Effector memory CD8-positive, alpha-beta T cell (primary cell): Measurements from ENCODE around the gene DERA.
"Not testable (repeated sequence)": the region's sequence is repeated elsewhere in the genome, so short reads cannot be mapped to it uniquely, and the experiment has no call there.

Experiments
- ATAC-seq: fragments of 150-1000 bp; cut with Tn5 transposase; replicated peaks from 2 replicates; pipeline ENCODE4 v1.10.0; 2021; ENCODE audit warnings: mild to moderate bottlenecking, moderate library complexity
- DNase-seq, 3 experiments: peaks; one replicate each; pipeline ENCODE4 v3.0.0; 2021
- H3K27ac Mint-ChIP-seq, 2 donors: one replicate each; pipeline ENCODE4 v1.8.0; 2022; ENCODE audit warnings: mild to moderate bottlenecking in 2 of 2, mixed read lengths in 2 of 2, moderate library complexity in 2 of 2
- H3K27me3 Mint-ChIP-seq, 2 donors: one replicate each; pipeline ENCODE4 v1.8.0; 2022; ENCODE audit warnings: mixed read lengths in 2 of 2
- H3K36me3 Mint-ChIP-seq: one replicate; pipeline ENCODE4 v1.8.0; 2022; ENCODE audit warnings: mild to moderate bottlenecking, moderate library complexity, mixed read lengths; ENCODE audit not compliant: insufficient read depth
- H3K4me1 Mint-ChIP-seq, 2 donors: one replicate each; pipeline ENCODE4 v1.8.0; 2022; ENCODE audit warnings: low read depth in 2 of 2, mixed read lengths in 2 of 2
- H3K4me3 Mint-ChIP-seq, 2 donors: one replicate each; pipeline ENCODE4 v1.8.0; 2022; ENCODE audit warnings: mild to moderate bottlenecking in 2 of 2, mixed read lengths in 2 of 2, moderate library complexity in 2 of 2
- H3K9me3 Mint-ChIP-seq, 2 donors: one replicate each; pipeline ENCODE4 v1.8.0; 2022; ENCODE audit warnings: mixed read lengths in 2 of 2
- total RNA-seq, 9 experiments: gene quantifications; one replicate each; lab custom pipeline; 2026; lab: John Stamatoyannopoulos, UW

DERA gene
- 2.7 to 13.2 (median 9.0) reads per million in 9 experiments for total RNA-seq

DNA sequence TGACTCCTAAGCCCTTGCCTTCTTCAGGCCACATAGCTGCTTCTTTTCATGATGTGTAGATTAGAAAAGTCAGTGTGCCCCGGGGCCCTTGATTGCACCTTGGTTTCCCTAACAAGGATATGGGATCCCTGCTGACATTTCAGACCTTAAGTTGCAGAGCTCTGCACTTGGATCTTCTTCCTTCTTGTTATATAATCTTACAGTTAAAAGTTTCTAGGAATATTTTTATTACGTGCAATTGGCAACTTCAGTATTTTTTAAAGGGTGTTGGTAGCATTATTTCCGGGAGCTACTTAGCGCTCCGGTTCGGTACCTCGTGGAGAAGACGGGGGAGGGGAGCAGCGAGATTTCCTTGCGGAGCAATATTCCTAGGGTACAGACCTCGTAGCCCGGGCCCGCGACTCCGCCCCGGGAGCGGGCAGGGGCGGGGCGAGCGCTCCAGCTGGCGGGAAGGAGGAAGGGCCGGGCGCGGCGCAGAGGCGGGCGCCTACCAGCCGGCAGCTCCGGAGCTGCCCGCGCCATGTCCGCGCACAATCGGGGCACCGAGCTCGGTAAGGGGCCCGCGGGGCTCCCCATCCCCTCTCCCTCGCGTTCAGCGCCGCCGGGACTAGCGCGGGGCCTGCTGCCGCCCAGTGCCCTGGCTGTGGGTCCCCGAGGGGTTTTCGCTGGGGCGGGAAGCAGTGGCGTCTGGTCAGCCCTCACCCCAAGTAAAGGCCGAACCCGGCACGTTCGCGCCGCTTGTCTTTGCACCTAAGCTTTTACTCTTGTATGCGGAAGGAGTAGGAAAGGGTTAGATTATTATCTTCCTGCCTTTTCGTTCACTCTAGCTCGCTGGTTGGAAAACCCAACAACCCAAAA lies at the start of gene DERA:
TSS of gene DERA (plus strand) at position 469 of the 858 bp plus-strand sequence. CDS start at position 521, 52 bp downstream.
- peak within 1 kb of the TSS; percentile 87 to 93 for H3K27ac Mint-ChIP-seq
- DNase-seq (peak; percentile 23 to 42 (median 36)), ATAC-seq (peak; percentile 92)
- H3K4me3 Mint-ChIP-seq: peak within 1 kb of the TSS; percentile 88 to 92
- H3K36me3 Mint-ChIP-seq: no peaks in the 10 kb centered on the region
- H3K9me3 Mint-ChIP-seq: no peaks in the 10 kb centered on the region
- peaks cover 7 to 12% of the 10 kb centered on the region in 2 donors for H3K4me1 Mint-ChIP-seq
- H3K27me3 Mint-ChIP-seq: no peaks in the 10 kb centered on the region

DNA sequence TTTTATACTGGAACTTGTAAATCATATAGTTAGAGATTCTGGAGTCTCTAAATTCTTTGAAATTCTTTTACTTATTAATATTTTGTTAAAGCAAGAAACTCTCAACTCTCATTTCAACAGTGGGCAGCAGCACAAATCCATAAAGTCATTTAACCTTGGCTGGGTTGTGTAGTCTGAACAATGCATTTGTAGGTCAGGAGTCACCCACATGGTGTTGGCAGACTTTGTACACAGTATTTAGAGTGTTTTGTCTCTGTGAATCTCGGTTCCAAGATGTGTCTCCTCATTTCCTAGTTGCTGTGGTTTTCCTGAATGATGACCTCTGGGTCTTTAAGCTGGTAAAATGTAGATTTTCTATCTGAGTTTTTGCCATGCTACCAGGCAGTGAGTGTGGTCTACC lies 49.7 kb upstream of the DERA start:
- Mint-ChIP-seq H3K9me3 (no peaks in the 10 kb centered on the region), H3K4me1 (peaks cover 4 to 5% of the 10 kb centered on the region in 2 donors), H3K27me3 (peaks cover 33 to 50% of the 10 kb centered on the region in 2 donors), H3K36me3 (peaks cover 2% of the 10 kb centered on the region), H3K27ac (no peak overlapping the region), H3K4me3 (no peak overlapping the region)
- no peak for DNase-seq
- ATAC-seq: no peak

GRCh38 chr12:15862840-15863239 lies 48.3 kb upstream of the DERA start:
- ATAC-seq (no peak), DNase-seq (no peak)
- H3K27me3 Mint-ChIP-seq: peaks cover 27 to 45% of the 10 kb centered on the region in 2 donors
- peaks cover 4 to 5% of the 10 kb centered on the region in 2 donors for H3K4me1 Mint-ChIP-seq
- no peak overlapping the region for H3K4me3 Mint-ChIP-seq
- no peaks in the 10 kb centered on the region for H3K36me3 Mint-ChIP-seq
- H3K27ac Mint-ChIP-seq: no peak overlapping the region
- no peaks in the 10 kb centered on the region for H3K9me3 Mint-ChIP-seq

DNA sequence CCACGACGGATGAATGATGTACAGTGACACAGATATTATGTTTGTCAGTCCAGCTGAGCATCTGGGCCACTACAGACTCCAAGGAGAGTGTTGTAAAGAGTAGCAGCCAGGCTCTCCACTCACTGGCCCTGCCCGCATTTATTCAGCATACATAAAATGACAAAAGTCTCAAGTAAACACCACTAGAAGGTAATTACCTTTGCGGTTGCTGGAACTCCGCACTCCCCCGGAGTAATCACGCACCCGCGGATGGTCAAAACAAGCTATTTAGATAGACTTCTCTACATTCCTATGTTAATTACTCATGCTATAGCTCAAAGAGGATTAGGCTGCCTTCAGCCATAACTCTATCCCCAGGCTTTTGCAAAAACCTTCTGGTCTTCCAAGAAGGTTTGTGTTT lies 47.8 kb upstream of the DERA start:
- Mint-ChIP-seq H3K4me1 (peaks cover 4 to 5% of the 10 kb centered on the region in 2 donors), H3K4me3 (no peak overlapping the region), H3K9me3 (no peaks in the 10 kb centered on the region), H3K36me3 (no peaks in the 10 kb centered on the region), H3K27me3 (peaks cover 23 to 40% of the 10 kb centered on the region in 2 donors), H3K27ac (no peak overlapping the region)
- ATAC-seq: no peak
- DNase-seq: no peak

- DNase-seq: no peak
- no peak overlapping the region for H3K4me3 Mint-ChIP-seq
- no peak overlapping the region for H3K27ac Mint-ChIP-seq
- no peak for ATAC-seq
- peaks cover 4 to 5% of the 10 kb centered on the region in 2 donors for H3K4me1 Mint-ChIP-seq
- no peaks in the 10 kb centered on the region for H3K9me3 Mint-ChIP-seq
- peaks cover 17 to 35% of the 10 kb centered on the region in 2 donors for H3K27me3 Mint-ChIP-seq
- no peaks in the 10 kb centered on the region for H3K36me3 Mint-ChIP-seq
Measured at GRCh38 chr12:15863984-15864383, 47.1 kb upstream of the DERA start.

- H3K36me3 Mint-ChIP-seq: peaks cover 2% of the 10 kb centered on the region
Measured at GRCh38 chr12:15868186-15868585, 42.9 kb upstream of the DERA start.

DNA sequence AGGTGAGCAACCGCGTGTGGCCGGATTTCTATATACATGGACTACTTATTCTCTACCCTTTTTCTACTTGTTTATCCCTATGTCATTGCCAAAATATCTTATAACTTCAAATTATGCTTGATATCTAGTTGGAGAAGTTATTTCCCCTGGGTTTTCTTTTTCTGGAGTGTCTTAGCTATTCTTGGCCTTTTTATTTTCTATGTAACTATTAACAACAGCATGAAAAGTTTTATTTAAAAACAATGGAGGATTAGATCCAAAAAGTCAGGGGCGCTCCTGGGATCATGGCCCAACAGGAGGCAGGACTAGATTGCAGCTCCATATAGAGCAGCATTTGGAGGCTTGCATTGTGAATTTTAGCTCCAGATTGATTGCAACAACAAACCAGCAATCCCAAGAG lies 37.6 kb upstream of the DERA start:
- DNase-seq: no peak
- H3K27ac Mint-ChIP-seq: no peak overlapping the region
- H3K4me3 Mint-ChIP-seq: no peak overlapping the region
- peaks cover 46 to 51% of the 10 kb centered on the region in 2 donors for H3K27me3 Mint-ChIP-seq
- H3K36me3 Mint-ChIP-seq: peaks cover 6% of the 10 kb centered on the region
- no peak for ATAC-seq
- no peaks in the 10 kb centered on the region for H3K9me3 Mint-ChIP-seq
- H3K4me1 Mint-ChIP-seq: peaks cover 0 to 2% of the 10 kb centered on the region in 2 donors

More at GRCh38 chr12:15868186-15868585, 42.9 kb upstream of the DERA start:
- DNase-seq (no peak), ATAC-seq (no peak)
- H3K4me1 Mint-ChIP-seq: peaks cover 4 to 5% of the 10 kb centered on the region in 2 donors
- no peaks in the 10 kb centered on the region for H3K9me3 Mint-ChIP-seq
- H3K4me3 Mint-ChIP-seq: no peak overlapping the region
- no peak overlapping the region for H3K27ac Mint-ChIP-seq
- H3K27me3 Mint-ChIP-seq: peaks cover 13 to 37% of the 10 kb centered on the region in 2 donors

- not testable (repeated sequence) for H3K4me1 Mint-ChIP-seq, H3K9me3 Mint-ChIP-seq, ATAC-seq, H3K4me3 Mint-ChIP-seq, H3K27ac Mint-ChIP-seq, H3K36me3 Mint-ChIP-seq, DNase-seq
- H3K27me3 Mint-ChIP-seq: peaks cover 44 to 46% of the 10 kb centered on the region in 2 donors
Measured at GRCh38 chr12:15874556-15875145, 36.5 kb upstream of the DERA start.

DNA sequence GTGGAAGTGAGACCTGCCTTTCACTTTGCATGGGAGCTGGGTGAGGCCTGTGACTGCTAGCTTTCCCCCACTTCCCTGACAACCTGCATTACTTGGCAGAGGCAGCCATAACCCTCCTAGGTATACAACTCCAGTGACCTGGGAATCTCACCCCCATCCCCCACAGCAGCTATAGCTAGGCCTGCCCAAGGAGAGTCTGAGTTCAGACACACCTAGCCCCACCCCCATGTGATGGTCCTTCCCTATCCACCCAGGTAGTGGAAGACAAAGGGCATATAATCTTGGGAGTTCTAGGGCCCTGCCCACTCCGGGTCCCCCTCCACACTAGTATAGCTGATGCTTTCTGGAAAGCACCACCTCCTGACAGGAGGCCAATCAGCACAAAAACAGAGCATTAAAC lies 35.3 kb upstream of the DERA start:
- Mint-ChIP-seq H3K27me3 (peaks cover 33 to 44% of the 10 kb centered on the region in 2 donors), H3K9me3 (no peaks in the 10 kb centered on the region), H3K36me3 (peaks cover 4% of the 10 kb centered on the region), H3K4me1 (peaks cover 0 to 5% of the 10 kb centered on the region in 2 donors), H3K27ac (no peak overlapping the region), H3K4me3 (no peak overlapping the region)
- DNase-seq: no peak
- no peak for ATAC-seq

DNA sequence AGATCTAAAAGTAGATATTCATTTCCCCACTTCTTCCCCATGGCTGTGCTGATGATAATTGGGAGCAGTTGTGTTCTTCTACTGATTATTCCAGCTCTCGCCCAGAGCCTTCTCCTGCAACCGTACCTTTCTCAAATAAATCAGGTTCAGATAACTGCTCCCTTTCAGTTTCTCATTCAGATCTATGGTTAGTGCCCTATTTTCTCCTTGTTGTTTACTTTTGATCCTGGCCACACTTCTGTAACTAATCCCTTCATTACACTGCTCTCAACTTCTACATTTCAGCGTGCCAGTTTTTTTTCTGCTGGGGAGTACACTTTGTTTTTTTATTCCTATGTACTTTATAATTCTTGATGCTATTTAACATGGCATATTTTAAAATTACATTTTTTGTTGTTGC lies 31.7 kb upstream of the DERA start:
- H3K4me1 Mint-ChIP-seq: peaks cover 19 to 25% of the 10 kb centered on the region in 2 donors
- DNase-seq: no peak
- H3K9me3 Mint-ChIP-seq: no peaks in the 10 kb centered on the region
- peaks cover 20% of the 10 kb centered on the region for H3K36me3 Mint-ChIP-seq
- ATAC-seq: no peak
- H3K4me3 Mint-ChIP-seq: no peak overlapping the region
- peaks cover 15 to 21% of the 10 kb centered on the region in 2 donors for H3K27me3 Mint-ChIP-seq
- no peak overlapping the region for H3K27ac Mint-ChIP-seq

GRCh38 chr12:15880721-15881120 lies 30.4 kb upstream of the DERA start:
- Mint-ChIP-seq H3K36me3 (peaks cover 30% of the 10 kb centered on the region), H3K4me1 (peaks cover 26 to 30% of the 10 kb centered on the region in 2 donors), H3K4me3 (peak overlapping the region; percentile 12 to 15), H3K27me3 (peaks cover 8 to 9% of the 10 kb centered on the region in 2 donors), H3K27ac (peak overlapping the region in 1 of 2 donors; percentile 3), H3K9me3 (no peaks in the 10 kb centered on the region)
- ATAC-seq: no peak
- DNase-seq: no peak

DNA sequence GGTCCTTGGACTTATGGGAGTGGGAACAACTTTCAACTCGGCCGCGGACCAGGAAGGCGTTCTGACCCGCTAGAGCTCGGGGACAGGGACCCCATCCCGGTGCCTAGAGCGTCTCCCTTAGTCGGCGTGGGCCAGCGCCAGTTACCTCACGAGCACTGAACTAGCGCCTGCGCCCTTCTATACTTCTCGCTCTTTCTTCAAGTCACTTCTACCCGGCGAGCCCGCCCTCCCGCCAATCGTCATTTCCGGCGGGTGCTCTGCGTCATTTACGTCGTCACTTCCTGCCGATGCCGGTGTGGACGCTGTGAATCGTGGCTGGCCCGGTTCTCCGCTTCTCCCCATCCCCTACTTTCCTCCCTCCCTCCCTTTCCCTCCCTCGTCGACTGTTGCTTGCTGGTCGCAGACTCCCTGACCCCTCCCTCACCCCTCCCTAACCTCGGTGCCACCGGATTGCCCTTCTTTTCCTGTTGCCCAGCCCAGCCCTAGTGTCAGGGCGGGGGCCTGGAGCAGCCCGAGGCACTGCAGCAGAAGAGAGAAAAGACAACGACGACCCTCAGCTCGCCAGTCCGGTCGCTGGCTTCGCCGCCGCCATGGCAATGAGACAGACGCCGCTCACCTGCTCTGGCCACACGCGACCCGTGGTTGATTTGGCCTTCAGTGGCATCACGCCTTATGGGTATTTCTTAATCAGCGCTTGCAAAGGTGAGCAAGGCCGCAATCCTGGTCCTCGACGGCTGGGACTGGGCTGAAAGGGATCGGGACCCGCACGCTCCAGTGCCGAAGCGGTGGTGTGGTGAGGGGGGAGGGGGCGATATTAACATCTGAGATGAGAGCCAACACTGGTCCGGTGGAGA lies 28.8 kb upstream of the DERA start, which contains the start of gene STRAP:
TSS of gene STRAP (plus strand) at position 270 of the 854 bp plus-strand sequence. CDS start at position 591, 321 bp downstream.
- Mint-ChIP-seq H3K9me3 (no peaks in the 10 kb centered on the region), H3K4me1 (peaks cover 32 to 46% of the 10 kb centered on the region in 2 donors), H3K27ac (peak within 1 kb of the TSS; percentile 98), H3K4me3 (peak within 1 kb of the TSS; percentile 87 to 94), H3K36me3 (peaks cover 32% of the 10 kb centered on the region), H3K27me3 (no peaks in the 10 kb centered on the region)
- DNase-seq: peak; percentile 96 to 98 (median 98)
- peak; percentile 92 for ATAC-seq

- Mint-ChIP-seq H3K4me3 (peak overlapping the region; percentile 87 to 94), H3K27ac (peak overlapping the region; percentile 98), H3K36me3 (peaks cover 32% of the 10 kb centered on the region), H3K4me1 (peaks cover 37 to 57% of the 10 kb centered on the region in 2 donors), H3K9me3 (no peaks in the 10 kb centered on the region), H3K27me3 (no peaks in the 10 kb centered on the region)
- DNase-seq: no peak
- ATAC-seq: no peak
Measured at GRCh38 chr12:15883536-15883935, 27.6 kb upstream of the DERA start.
